H9 (cell line): ENCODE data around the gene SERPINB10. TPM values are rescaled to one million over a fixed set of nuclear protein-coding genes. Genes with fewer than 3 reads are reported as not detected.

Experiments used
- DNase-seq: peaks from one replicate; pipeline ENCODE4 v3.0.0-alpha.2; 2017
- H2AFZ ChIP-seq: one replicate; pipeline ENCODE4 v1.6.1; 2013; ENCODE audit warnings: mild to moderate bottlenecking, low read length, control low read depth, moderate library complexity
- H2AK5ac ChIP-seq: 2 replicates; pipeline ENCODE4 v1.6.1; 2013; ENCODE audit warnings: low read length, control low read depth, mixed read lengths; ENCODE audit not compliant: insufficient read length
- H2BK120ac ChIP-seq: one replicate; pipeline ENCODE4 v1.6.1; 2013; ENCODE audit warnings: low read depth, mild to moderate bottlenecking, low read length, control low read depth, inconsistent platforms; ENCODE audit not compliant: poor library complexity, severe bottlenecking
- H2BK12ac ChIP-seq: 2 replicates; pipeline ENCODE4 v1.6.1; 2013; ENCODE audit warnings: low read length, control low read depth, mixed read lengths, low read depth; ENCODE audit not compliant: insufficient read length
- H2BK15ac ChIP-seq: 2 replicates; pipeline ENCODE4 v1.6.1; 2013; ENCODE audit warnings: low read depth, low read length, control low read depth
- H2BK20ac ChIP-seq: one replicate; pipeline ENCODE4 v1.6.1; 2013; ENCODE audit warnings: low read depth, mild to moderate bottlenecking, low read length, control low read depth, inconsistent platforms; ENCODE audit not compliant: poor library complexity, severe bottlenecking
- H2BK5ac ChIP-seq: 2 replicates; pipeline ENCODE4 v1.6.1; 2013; ENCODE audit warnings: low read length, control low read depth, mixed read lengths; ENCODE audit not compliant: insufficient read length
- H3K14ac ChIP-seq: 2 replicates; pipeline ENCODE4 v1.6.1; 2013; ENCODE audit warnings: low read length, control low read depth; ENCODE audit not compliant: insufficient read depth
- H3K18ac ChIP-seq: 2 replicates; pipeline ENCODE4 v1.6.1; 2013; ENCODE audit warnings: low read depth, mild to moderate bottlenecking, mixed read lengths, low read length, control low read depth; ENCODE audit not compliant: insufficient read length
- H3K23ac ChIP-seq: 2 replicates; pipeline ENCODE4 v1.6.1; 2013; ENCODE audit warnings: low read length, control low read depth, mixed read lengths, low read depth; ENCODE audit not compliant: insufficient read length
- H3K23me2 ChIP-seq: 2 replicates; pipeline ENCODE4 v1.6.1; 2013; ENCODE audit warnings: low read depth, mild to moderate bottlenecking, mixed read lengths, low read length, control low read depth; ENCODE audit not compliant: insufficient read length, poor library complexity, severe bottlenecking
- H3K27ac ChIP-seq: 2 replicates; pipeline ENCODE4 v1.5.1; 2013; ENCODE audit warnings: low read length, control low read depth, mixed read lengths, low read depth; ENCODE audit not compliant: insufficient read length
- H3K27me3 ChIP-seq: 2 replicates; pipeline ENCODE4 v1.6.1; 2013; ENCODE audit warnings: low read length, control low read depth, inconsistent platforms; ENCODE audit not compliant: insufficient read depth
- H3K4ac ChIP-seq: 2 replicates; pipeline ENCODE4 v1.6.1; 2013; ENCODE audit warnings: low read depth, mild to moderate bottlenecking, control low read depth, inconsistent platforms, low read length, moderate library complexity
- H3K4me1 ChIP-seq: 2 replicates; pipeline ENCODE4 v1.6.1; 2013; ENCODE audit warnings: low read length, control low read depth, inconsistent platforms; ENCODE audit not compliant: insufficient read depth
- H3K4me2 ChIP-seq: 2 replicates; pipeline ENCODE4 v1.6.1; 2013; ENCODE audit warnings: low read length, control low read depth, mixed read lengths; ENCODE audit not compliant: insufficient read length, insufficient read depth
- H3K56ac ChIP-seq: 2 replicates; pipeline ENCODE4 v1.6.1; 2013; ENCODE audit warnings: low read depth, mild to moderate bottlenecking, mixed read lengths, low read length, control low read depth; ENCODE audit not compliant: insufficient read length
- H3K79me1 ChIP-seq: 2 replicates; pipeline ENCODE4 v1.6.1; 2013; ENCODE audit warnings: low read depth, mild to moderate bottlenecking, moderate library complexity, low read length, control low read depth, inconsistent platforms; ENCODE audit not compliant: insufficient read depth, poor library complexity, severe bottlenecking
- H3K79me2 ChIP-seq: 2 replicates; pipeline ENCODE4 v1.6.1; 2013; ENCODE audit warnings: low read length, control low read depth, inconsistent platforms; ENCODE audit not compliant: insufficient read depth
- H3K9ac ChIP-seq: 2 replicates; pipeline ENCODE4 v1.6.1; 2013; ENCODE audit warnings: low read length, control low read depth, mixed read lengths; ENCODE audit not compliant: insufficient read length; ENCODE audit errors: extremely low read depth
- H3K9me3 ChIP-seq: one replicate; pipeline ENCODE4 v1.6.1; 2013; ENCODE audit warnings: low read depth, low read length, inconsistent platforms; ENCODE audit not compliant: control insufficient read depth
- H3T11ph ChIP-seq: one replicate; pipeline ENCODE4 v1.6.1; 2013; ENCODE audit warnings: mild to moderate bottlenecking, low read length, control low read depth, inconsistent platforms
- H4K20me1 ChIP-seq: one replicate; pipeline ENCODE4 v1.6.1; 2013; ENCODE audit not compliant: control insufficient read depth, insufficient read length, insufficient read depth
- H4K5ac ChIP-seq: 2 replicates; pipeline ENCODE4 v1.6.1; 2013; ENCODE audit warnings: low read depth, mild to moderate bottlenecking, mixed read lengths, low read length, control low read depth; ENCODE audit not compliant: insufficient read length
- H4K8ac ChIP-seq: replicated peaks from 2 replicates; pipeline ENCODE4 v1.6.1; 2013; ENCODE audit warnings: low read length, control low read depth, mixed read lengths, low read depth; ENCODE audit not compliant: insufficient read length
- H4K91ac ChIP-seq: 2 replicates; pipeline ENCODE4 v1.6.1; 2013; ENCODE audit warnings: low read depth, mild to moderate bottlenecking, moderate library complexity, mixed read lengths, low read length, control low read depth; ENCODE audit not compliant: insufficient read length
- H3K27ac Mint-ChIP-seq, 3 experiments: 2 replicates in 2 of 3; 3 replicates in 1 of 3; pipeline ENCODE4 v1.8.0; 2020 to 2021; ENCODE audit warnings: mixed read lengths in 3 of 3, mild to moderate bottlenecking in 1 of 3, moderate library complexity in 1 of 3
- H3K27me3 Mint-ChIP-seq: 2 replicates; pipeline ENCODE4 v1.8.0; 2021; ENCODE audit warnings: low read depth, mild to moderate bottlenecking, moderate library complexity, mixed read lengths
- H3K36me3 Mint-ChIP-seq, 3 experiments: 2 replicates in 2 of 3; 3 replicates in 1 of 3; pipeline ENCODE4 v1.8.0; 2020 to 2021; ENCODE audit warnings: low read depth in 3 of 3, mixed read lengths in 3 of 3; ENCODE audit not compliant: insufficient read depth in 1 of 3
- H3K4me1 Mint-ChIP-seq, 2 experiments: 2 replicates each; pipeline ENCODE4 v1.8.0; 2020; ENCODE audit warnings: mixed read lengths in 2 of 2
- H3K4me3 Mint-ChIP-seq, 2 experiments: 2 replicates in 1 of 2; 3 replicates in 1 of 2; pipeline ENCODE4 v1.8.0; 2020 to 2021; ENCODE audit warnings: mild to moderate bottlenecking in 2 of 2, mixed read lengths in 2 of 2, moderate library complexity in 1 of 2
- H3K9me3 Mint-ChIP-seq, 2 experiments: 2 replicates in 1 of 2; 3 replicates in 1 of 2; pipeline ENCODE4 v1.8.0; 2020; ENCODE audit warnings: mild to moderate bottlenecking in 2 of 2, mixed read lengths in 2 of 2, moderate library complexity in 1 of 2
- CTCF ChIP-seq: fragments of 200-600 bp; sonication (generic); conservative IDR thresholded peaks from 3 replicates; pipeline ENCODE4 v1.8.0; 2021; ENCODE audit warnings: antibody characterized with exemption, mild to moderate bottlenecking
- whole genome bisulfite sequencing: extraction: QIAGEN DNeasy Blood & Tissue Kit; methylation state at CpG from one replicate; pipeline ENCODE4 v1.1.7; 2013; ENCODE audit warnings: missing lambda C conversion rate, low lambda C conversion rate, mixed read lengths; ENCODE audit not compliant: insufficient read length; ENCODE audit errors: extremely low coverage; 5-methylcytosine and 5-hydroxymethylcytosine counted together
- total RNA-seq: library from RNA; stranded (reverse); gene quantifications from 2 replicates; pipeline ENCODE4 v1.2.1, GENCODE V29; 2021

The SERPINB10 gene
- total RNA-seq, 1 experiment from 2014 or later: not detected

GRCh38 chr18:63951302-63951705 is 43.5 kb downstream of the SERPINB10 start:
- H2BK5ac ChIP-seq: no peak overlapping the region
- no CpG with 5 or more reads among the region's 4 CpGs for WGBS
- TF ChIP-seq CTCF: no peak

More at GRCh38 chr18:63951302-63951705, 43.5 kb downstream of the SERPINB10 start:
- Histone ChIP-seq H3K14ac (no peak overlapping the region), H2BK12ac (no peak overlapping the region), H3K4me2 (no peak overlapping the region), H3K27me3 (no peaks in the 10 kb centered on the region), H3K56ac (no peak overlapping the region), H4K8ac (no peak overlapping the region), H4K20me1 (no peaks in the 10 kb centered on the region), H3K9ac (no peak overlapping the region), H3K4me1 (no peaks in the 10 kb centered on the region), H3K79me1 (no peaks in the 10 kb centered on the region), H3K4ac (no peak overlapping the region), H2BK120ac (no peak overlapping the region), H3T11ph (no peak overlapping the region), H4K91ac (no peak overlapping the region), H3K27ac (no peak overlapping the region), H3K23ac (no peak overlapping the region), H3K9me3 (no peaks in the 10 kb centered on the region), H2AFZ (no peak overlapping the region), H4K5ac (no peak overlapping the region), H3K18ac (no peak overlapping the region), H3K79me2 (no peaks in the 10 kb centered on the region), H2AK5ac (no peak overlapping the region), H2BK20ac (no peak overlapping the region), H2BK15ac (no peak overlapping the region), H3K23me2 (peaks cover 2% of the 10 kb centered on the region)
- DNase-seq: no peak
- H3K36me3 Mint-ChIP-seq: no peaks in the 10 kb centered on the region
- H3K9me3 Mint-ChIP-seq: no peaks in the 10 kb centered on the region
- peaks cover 21% of the 10 kb centered on the region for H3K27me3 Mint-ChIP-seq
- H3K27ac Mint-ChIP-seq: no peak overlapping the region
- H3K4me1 Mint-ChIP-seq: peaks cover 6 to 14% of the 10 kb centered on the region in 2 experiments
- no peak overlapping the region for H3K4me3 Mint-ChIP-seq
